ENCODE measurements around the gene AHI1.

- TF ChIP-seq EZH2 (IDR thresholded peaks at IDR 0.05; ENCODE audit: borderline replicate concordance, low read depth, low read length, severe bottlenecking): no peak
- TF ChIP-seq CTCF (IDR thresholded peaks at IDR 0.05; ENCODE audit: borderline replicate concordance, extremely low read depth, low read length, poor library complexity, severe bottlenecking): no peak
Measured at GRCh38 chr6:135490381-135490780, 7.2 kb downstream of the AHI1 start.
